ENCODE data around the gene ARV1. TPM values are rescaled to one million over a fixed set of nuclear protein-coding genes. Genes with fewer than 3 reads are reported as not detected.

The ARV1 gene
- total and polyA plus RNA-seq, 10 of the 15 experiments (the other 5 are each of a cell fraction or from before 2014, with no cell fraction given), result 23.2 to 55.1 (median 35.6) TPM

GRCh38 chr1:230937371-230937770 lies 41.5 kb upstream of the ARV1 start:
- ChIA-PET RAD21 (ENCODE audit: unreplicated experiment) (no interaction called here), POLR2A (no interaction called here), CTCF (interaction anchor here (0.7 kb wide), 1 partner anchor 16 kb away, joined by 3 read pairs; no protein-coding TSS in a partner anchor), SMC1A (ENCODE audit: uncharacterized antibody, unreplicated experiment) (no interaction called here)
- H3K79me2 ChIP-seq (ENCODE audit: control insufficient read depth, insufficient read depth, low read length), result no peaks in the 10 kb centered on the region
- FAIRE-seq, result no peak
- 88% methylated on average over 2 of the region's 2 CpGs for WGBS (ENCODE audit: insufficient coverage, insufficient replicate concordance, low lambda C conversion rate, missing lambda C conversion rate)
- intact Hi-C loops (cut with micrococcal nuclease; ENCODE audit: unreplicated experiment) (no loop called here), in situ Hi-C loops (cut with MboI) (no loop called here)
- no peaks in the 10 kb centered on the region for H3K9me3 ChIP-seq (replicated peaks; ENCODE audit: control insufficient read depth, insufficient read depth, low read length)
- H3K4me1 ChIP-seq (ENCODE audit: control insufficient read depth, insufficient read depth, low read length), result no peaks in the 10 kb centered on the region
- no peak for ATAC-seq
- no TSS peak for BruUV-seq (replicated peaks)
- DNase-seq (ENCODE audit: low read depth, low spot score), result no peak
- H3K9ac ChIP-seq (ENCODE audit: control insufficient read depth, insufficient read depth, low read length), result no peak overlapping the region
- H3K27ac ChIP-seq (ENCODE audit: control insufficient read depth, insufficient read depth), result no peak overlapping the region
- TF ChIP-seq ZNF207 (IDR thresholded peaks at IDR 0.05; ENCODE audit: borderline replicate concordance) (no peak), GABPA (IDR thresholded peaks at IDR 0.05; ENCODE audit: low read depth) (no peak), CHD2 (IDR thresholded peaks at IDR 0.05; ENCODE audit: borderline replicate concordance, low read depth, low read length) (no peak), SMC3 (IDR thresholded peaks at IDR 0.05; ENCODE audit: borderline replicate concordance, low read length) (no peak), USF2 (IDR thresholded peaks at IDR 0.05; ENCODE audit: borderline replicate concordance, low read depth, low read length) (no peak), RCOR1 (conservative IDR thresholded peaks at IDR 0.05; ENCODE audit: low read depth, low read length) (no peak), PAX8 (IDR thresholded peaks at IDR 0.05) (no peak), SMAD1 (IDR thresholded peaks at IDR 0.05; ENCODE audit: low read depth, partially characterized antibody) (no peak), RAD51 (IDR thresholded peaks at IDR 0.05) (no peak), POLR2AphosphoS5 (IDR thresholded peaks at IDR 0.05; ENCODE audit: low read length) (no peak), BRCA1 (IDR thresholded peaks at IDR 0.05; ENCODE audit: low read depth, low read length) (no peak), JUNB (IDR thresholded peaks at IDR 0.05) (no peak), BMI1 (IDR thresholded peaks at IDR 0.05; ENCODE audit: borderline replicate concordance) (no peak), RBBP5 (conservative IDR thresholded peaks at IDR 0.05) (no peak), ZNF622 (IDR thresholded peaks at IDR 0.05) (no peak), SMARCA5 (IDR thresholded peaks at IDR 0.05) (no peak), CTCF (IDR thresholded peaks at IDR 0.05 in 2 of 3, conservative IDR thresholded peaks at IDR 0.05 in 1 of 3; ENCODE audit: control insufficient read depth in 2 of 3, extremely low read depth in 1 of 3, insufficient read depth in 1 of 3, low read depth in 3 of 3, low read length in 3 of 3) (no peak), MXI1 (IDR thresholded peaks at IDR 0.05; ENCODE audit: low read depth, low read length) (no peak)
- H3K4me2 ChIP-seq (ENCODE audit: control insufficient read depth, insufficient read depth), result no peak overlapping the region
- no peak overlapping the region for H2AFZ ChIP-seq (ENCODE audit: control insufficient read depth, low read depth, low read length)
- H3K36me3 ChIP-seq (ENCODE audit: control insufficient read depth in 2 of 2, insufficient read depth in 2 of 2, low read length in 1 of 2), result peaks cover 0 to 11% of the 10 kb centered on the region in 2 experiments; a peak in 3 of 4 replicates
- H4K20me1 ChIP-seq (ENCODE audit: control insufficient read depth, insufficient read depth), result no peaks in the 10 kb centered on the region
- no peaks in the 10 kb centered on the region for H3K27me3 ChIP-seq (replicated peaks in 1 of 2; ENCODE audit: control insufficient read depth in 2 of 2, insufficient read depth in 2 of 2, low read length in 1 of 2)
- no peak overlapping the region for H3K4me3 ChIP-seq
